ENCODE measurements around the gene GET3.
A peak's percentile ranks its signal among the peaks of the same experiment; 100 is the strongest.

GET3 gene

GRCh38 chr19:12757544-12758274, 20.4 kb downstream of the GET3 start:
- no peaks in the 10 kb centered on the region for H4K20me1 ChIP-seq (ENCODE audit: insufficient read depth, low read length, poor library complexity, severe bottlenecking)
- H2AFZ ChIP-seq (ENCODE audit: low read length): no peak overlapping the region; the same call in 1 of the 2 replicates
- H3K9me2 ChIP-seq (replicated peaks; ENCODE audit: low read depth, low read length): no peaks in the 10 kb centered on the region
- no peaks in the 10 kb centered on the region for H3K4me1 ChIP-seq (ENCODE audit: insufficient read depth, low read length, poor library complexity, severe bottlenecking)
- H3K4me2 ChIP-seq (ENCODE audit: low read depth, low read length, poor library complexity, severe bottlenecking): no peak overlapping the region
- H3K36me3 ChIP-seq (ENCODE audit: insufficient read depth, low read length): no peaks in the 10 kb centered on the region
- H3K9ac ChIP-seq (ENCODE audit: low read depth, low read length, poor library complexity, severe bottlenecking): no peak overlapping the region
- H3F3A ChIP-seq (ENCODE audit: low read depth): no peaks in the 10 kb centered on the region
- H3K79me2 ChIP-seq (ENCODE audit: insufficient read depth, low read length): no peaks in the 10 kb centered on the region
- H3K4me3 ChIP-seq (ENCODE audit: low read length, poor library complexity, severe bottlenecking): no peak overlapping the region
- TF ChIP-seq CTCF (conservative IDR thresholded peaks at IDR 0.05; ENCODE audit: low read length) (peak; percentile 57), EZH2phosphoT487 (IDR thresholded peaks at IDR 0.05; ENCODE audit: borderline replicate concordance) (no peak)
- no peaks in the 10 kb centered on the region for H3K27me3 ChIP-seq (ENCODE audit: insufficient read depth, low read length, poor library complexity, severe bottlenecking)
- no peaks in the 10 kb centered on the region for H3K9me3 ChIP-seq (ENCODE audit: insufficient read depth, low read depth, low read length)

GRCh38 chr19:12759686-12760085, 22.4 kb downstream of the GET3 start:
- no peak overlapping the region for H3K9ac ChIP-seq (ENCODE audit: low read depth, low read length, poor library complexity, severe bottlenecking)
- no peak for TF ChIP-seq CTCF (conservative IDR thresholded peaks at IDR 0.05; ENCODE audit: low read length)
- no peak for TF ChIP-seq EZH2phosphoT487 (IDR thresholded peaks at IDR 0.05; ENCODE audit: borderline replicate concordance)
- no peak overlapping the region for H3K4me2 ChIP-seq (ENCODE audit: low read depth, low read length, poor library complexity, severe bottlenecking)
- no peaks in the 10 kb centered on the region for H3K79me2 ChIP-seq (ENCODE audit: insufficient read depth, low read length)
- H3K4me1 ChIP-seq (ENCODE audit: insufficient read depth, low read length, poor library complexity, severe bottlenecking): no peaks in the 10 kb centered on the region
- no peaks in the 10 kb centered on the region for H4K20me1 ChIP-seq (ENCODE audit: insufficient read depth, low read length, poor library complexity, severe bottlenecking)
- H3K4me3 ChIP-seq (ENCODE audit: low read length, poor library complexity, severe bottlenecking): no peak overlapping the region
- H2AFZ ChIP-seq (ENCODE audit: low read length): no peak overlapping the region
- H3K36me3 ChIP-seq (ENCODE audit: insufficient read depth, low read length): no peaks in the 10 kb centered on the region
- no peaks in the 10 kb centered on the region for H3K9me3 ChIP-seq (ENCODE audit: insufficient read depth, low read depth, low read length)
- H3K9me2 ChIP-seq (replicated peaks; ENCODE audit: low read depth, low read length): no peaks in the 10 kb centered on the region
- no peaks in the 10 kb centered on the region for H3F3A ChIP-seq (ENCODE audit: low read depth)
- no peaks in the 10 kb centered on the region for H3K27me3 ChIP-seq (ENCODE audit: insufficient read depth, low read length, poor library complexity, severe bottlenecking)

- TF ChIP-seq CTCF (conservative IDR thresholded peaks at IDR 0.05; ENCODE audit: low read length) (no peak), EZH2phosphoT487 (IDR thresholded peaks at IDR 0.05; ENCODE audit: borderline replicate concordance) (no peak)
- Histone ChIP-seq H3K4me3 (ENCODE audit: low read length, poor library complexity, severe bottlenecking) (no peak overlapping the region), H2AFZ (ENCODE audit: low read length) (no peak overlapping the region), H3K4me2 (ENCODE audit: low read depth, low read length, poor library complexity, severe bottlenecking) (no peak overlapping the region), H3K9me2 (replicated peaks; ENCODE audit: low read depth, low read length) (no peaks in the 10 kb centered on the region), H3K4me1 (ENCODE audit: insufficient read depth, low read length, poor library complexity, severe bottlenecking) (no peaks in the 10 kb centered on the region), H3K79me2 (ENCODE audit: insufficient read depth, low read length) (no peaks in the 10 kb centered on the region), H3K36me3 (ENCODE audit: insufficient read depth, low read length) (no peaks in the 10 kb centered on the region), H3K27me3 (ENCODE audit: insufficient read depth, low read length, poor library complexity, severe bottlenecking) (no peaks in the 10 kb centered on the region), H3K9me3 (ENCODE audit: insufficient read depth, low read depth, low read length) (no peaks in the 10 kb centered on the region), H3K9ac (ENCODE audit: low read depth, low read length, poor library complexity, severe bottlenecking) (no peak overlapping the region), H3F3A (ENCODE audit: low read depth) (no peaks in the 10 kb centered on the region), H4K20me1 (ENCODE audit: insufficient read depth, low read length, poor library complexity, severe bottlenecking) (no peaks in the 10 kb centered on the region)
Measured at GRCh38 chr19:12763100-12763499, 25.8 kb downstream of the GET3 start.

Data from Loucy (cell line).